ENCODE measurements around the gene HRH1.

DNA sequence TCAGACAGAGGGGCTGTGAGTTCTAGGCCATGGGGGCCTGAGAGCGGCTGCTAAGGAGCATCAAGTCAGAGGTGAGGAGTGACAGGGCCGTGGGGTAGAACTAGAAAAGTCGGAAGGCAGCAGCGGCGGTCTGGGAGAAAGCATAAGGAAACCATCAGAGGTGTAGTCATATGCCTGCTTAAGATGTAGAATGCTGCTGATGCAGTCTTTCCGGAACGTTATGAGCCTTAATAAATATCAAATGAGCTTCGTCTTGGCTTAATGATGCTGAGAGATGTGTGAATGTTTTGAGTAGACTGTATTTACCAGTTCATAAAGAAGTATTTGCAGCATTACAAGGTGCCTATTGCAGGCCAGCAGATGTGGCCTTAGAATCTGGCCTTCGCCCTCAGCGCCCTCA lies 133.1 kb downstream of the HRH1 start:
- TF ChIP-seq, protein P1, sequence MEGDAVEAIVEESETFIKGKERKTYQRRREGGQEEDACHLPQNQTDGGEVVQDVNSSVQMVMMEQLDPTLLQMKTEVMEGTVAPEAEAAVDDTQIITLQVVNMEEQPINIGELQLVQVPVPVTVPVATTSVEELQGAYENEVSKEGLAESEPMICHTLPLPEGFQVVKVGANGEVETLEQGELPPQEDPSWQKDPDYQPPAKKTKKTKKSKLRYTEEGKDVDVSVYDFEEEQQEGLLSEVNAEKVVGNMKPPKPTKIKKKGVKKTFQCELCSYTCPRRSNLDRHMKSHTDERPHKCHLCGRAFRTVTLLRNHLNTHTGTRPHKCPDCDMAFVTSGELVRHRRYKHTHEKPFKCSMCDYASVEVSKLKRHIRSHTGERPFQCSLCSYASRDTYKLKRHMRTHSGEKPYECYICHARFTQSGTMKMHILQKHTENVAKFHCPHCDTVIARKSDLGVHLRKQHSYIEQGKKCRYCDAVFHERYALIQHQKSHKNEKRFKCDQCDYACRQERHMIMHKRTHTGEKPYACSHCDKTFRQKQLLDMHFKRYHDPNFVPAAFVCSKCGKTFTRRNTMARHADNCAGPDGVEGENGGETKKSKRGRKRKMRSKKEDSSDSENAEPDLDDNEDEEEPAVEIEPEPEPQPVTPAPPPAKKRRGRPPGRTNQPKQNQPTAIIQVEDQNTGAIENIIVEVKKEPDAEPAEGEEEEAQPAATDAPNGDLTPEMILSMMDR (IDR thresholded peaks at IDR 0.05; ENCODE audit: low read length): no peak
- no peak for TF ChIP-seq EZH2 (IDR thresholded peaks at IDR 0.05; ENCODE audit: borderline replicate concordance, low read length)
